Fibroblast of villous mesenchyme (primary cell): ENCODE results near the gene ADD3. TPM values are rescaled to one million over a fixed set of nuclear protein-coding genes. Genes with fewer than 3 reads are reported as not detected.

Experiments
- DNase-seq: peaks from one replicate; pipeline ENCODE4 v3.0.0-alpha.2; 2010; ENCODE audit warnings: low read depth
- H3K4me3 ChIP-seq: 2 replicates; pipeline ENCODE4 v1.5.1; 2011; ENCODE audit warnings: low read depth, mild to moderate bottlenecking, low read length
- total RNA-seq: library from RNA; depleted of rRNA; stranded (reverse); fragments of >200 nt; gene quantifications from 2 replicates; pipeline ENCODE4 v1.2.3, GENCODE V29; 2012
- TF ChIP-seq, protein P1 (sequence below): IDR thresholded peaks from 2 replicates; pipeline ENCODE4 v1.5.1; 2012; ENCODE audit warnings: low read depth, mild to moderate bottlenecking, low read length; ENCODE audit not compliant: insufficient read depth

ADD3 gene
- total RNA-seq, 1 donor, result 97.6 TPM

DNA sequence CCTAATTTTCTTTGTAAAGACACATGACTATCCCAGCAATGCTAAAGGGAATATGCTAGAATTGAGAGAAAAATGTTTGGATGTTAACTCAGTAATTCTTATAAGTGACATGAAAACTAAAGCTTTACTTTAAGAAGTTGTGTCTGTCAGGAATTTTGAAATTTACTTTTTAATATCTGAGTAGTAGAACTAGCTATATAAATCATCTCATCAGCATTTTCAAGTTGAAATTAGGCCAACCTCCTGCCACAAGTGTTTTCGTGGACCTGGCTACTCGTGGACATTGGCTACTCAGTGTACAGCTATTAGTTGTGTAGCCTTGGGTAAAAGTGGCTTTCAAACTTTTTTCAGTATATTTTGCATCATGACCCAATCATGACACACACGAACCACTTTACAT lies 70.5 kb downstream of the ADD3 start:
- TF ChIP-seq, protein P1, sequence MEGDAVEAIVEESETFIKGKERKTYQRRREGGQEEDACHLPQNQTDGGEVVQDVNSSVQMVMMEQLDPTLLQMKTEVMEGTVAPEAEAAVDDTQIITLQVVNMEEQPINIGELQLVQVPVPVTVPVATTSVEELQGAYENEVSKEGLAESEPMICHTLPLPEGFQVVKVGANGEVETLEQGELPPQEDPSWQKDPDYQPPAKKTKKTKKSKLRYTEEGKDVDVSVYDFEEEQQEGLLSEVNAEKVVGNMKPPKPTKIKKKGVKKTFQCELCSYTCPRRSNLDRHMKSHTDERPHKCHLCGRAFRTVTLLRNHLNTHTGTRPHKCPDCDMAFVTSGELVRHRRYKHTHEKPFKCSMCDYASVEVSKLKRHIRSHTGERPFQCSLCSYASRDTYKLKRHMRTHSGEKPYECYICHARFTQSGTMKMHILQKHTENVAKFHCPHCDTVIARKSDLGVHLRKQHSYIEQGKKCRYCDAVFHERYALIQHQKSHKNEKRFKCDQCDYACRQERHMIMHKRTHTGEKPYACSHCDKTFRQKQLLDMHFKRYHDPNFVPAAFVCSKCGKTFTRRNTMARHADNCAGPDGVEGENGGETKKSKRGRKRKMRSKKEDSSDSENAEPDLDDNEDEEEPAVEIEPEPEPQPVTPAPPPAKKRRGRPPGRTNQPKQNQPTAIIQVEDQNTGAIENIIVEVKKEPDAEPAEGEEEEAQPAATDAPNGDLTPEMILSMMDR, result no peak
- no peak for DNase-seq
- H3K4me3 ChIP-seq, result no peak overlapping the region

DNA sequence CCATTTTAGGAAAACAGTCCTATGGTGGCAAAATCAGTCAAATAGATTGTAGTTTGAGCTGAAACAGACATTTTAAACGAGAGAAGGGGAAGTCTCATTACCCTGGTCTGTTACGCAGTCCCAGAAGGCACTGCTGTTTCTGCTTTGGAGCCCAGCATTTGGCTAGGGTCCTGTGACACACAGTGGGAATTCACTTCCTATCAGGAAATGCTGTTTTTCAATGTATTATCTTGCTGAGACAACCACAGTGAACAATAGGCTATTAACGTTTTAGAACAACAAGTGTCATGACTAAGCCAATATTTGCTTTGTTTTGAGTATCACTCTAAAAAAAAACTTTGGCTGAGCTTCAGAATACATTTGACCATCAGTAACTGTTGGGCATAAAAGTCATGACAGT lies 74.1 kb downstream of the ADD3 start:
- H3K4me3 ChIP-seq, result no peak overlapping the region
- DNase-seq, result no peak
- TF ChIP-seq, protein P1, result no peak

DNA sequence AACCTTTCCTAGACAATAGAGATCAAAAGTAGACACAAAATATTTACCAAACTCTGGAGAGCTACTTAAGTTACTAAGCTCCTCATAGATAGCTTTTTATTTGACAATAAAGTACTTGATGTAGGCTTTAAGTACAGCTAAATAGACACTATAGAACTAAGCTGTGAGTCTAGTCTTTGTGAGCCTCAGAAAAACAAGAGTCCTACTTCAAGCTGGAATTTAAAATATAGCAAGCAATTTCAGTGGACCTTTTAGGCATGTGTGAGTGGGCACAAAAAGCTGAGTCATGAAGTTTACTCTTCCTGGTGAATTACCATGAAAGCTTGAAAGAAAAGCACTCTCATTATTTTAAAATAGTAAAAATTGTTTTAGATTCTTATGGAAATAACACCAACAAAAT lies 76.1 kb downstream of the ADD3 start:
- H3K4me3 ChIP-seq, result no peak overlapping the region
- TF ChIP-seq, protein P1, result no peak
- DNase-seq, result peak; percentile 43

DNA sequence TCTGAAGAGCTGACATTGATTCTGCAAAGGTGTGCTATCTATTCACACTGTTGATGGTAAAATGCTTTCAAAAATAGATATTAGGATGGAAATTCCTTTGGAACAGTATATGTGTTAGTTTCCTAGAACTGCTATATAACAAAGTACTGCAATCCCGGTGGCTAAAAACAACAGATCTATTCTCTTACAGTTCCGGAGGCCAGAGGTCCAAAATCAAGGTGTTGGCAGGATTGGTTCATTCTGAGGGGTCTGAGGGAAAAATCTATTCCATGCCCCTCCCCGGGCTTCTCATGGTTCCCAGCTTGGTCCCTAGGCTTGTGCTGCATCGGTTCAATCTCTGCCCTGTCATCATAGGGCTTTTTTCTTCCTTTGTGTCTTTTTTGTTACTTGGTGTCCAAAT lies 79.9 kb downstream of the ADD3 start:
- no peak overlapping the region for H3K4me3 ChIP-seq
- TF ChIP-seq, protein P1, result no peak
- no peak for DNase-seq

DNA sequence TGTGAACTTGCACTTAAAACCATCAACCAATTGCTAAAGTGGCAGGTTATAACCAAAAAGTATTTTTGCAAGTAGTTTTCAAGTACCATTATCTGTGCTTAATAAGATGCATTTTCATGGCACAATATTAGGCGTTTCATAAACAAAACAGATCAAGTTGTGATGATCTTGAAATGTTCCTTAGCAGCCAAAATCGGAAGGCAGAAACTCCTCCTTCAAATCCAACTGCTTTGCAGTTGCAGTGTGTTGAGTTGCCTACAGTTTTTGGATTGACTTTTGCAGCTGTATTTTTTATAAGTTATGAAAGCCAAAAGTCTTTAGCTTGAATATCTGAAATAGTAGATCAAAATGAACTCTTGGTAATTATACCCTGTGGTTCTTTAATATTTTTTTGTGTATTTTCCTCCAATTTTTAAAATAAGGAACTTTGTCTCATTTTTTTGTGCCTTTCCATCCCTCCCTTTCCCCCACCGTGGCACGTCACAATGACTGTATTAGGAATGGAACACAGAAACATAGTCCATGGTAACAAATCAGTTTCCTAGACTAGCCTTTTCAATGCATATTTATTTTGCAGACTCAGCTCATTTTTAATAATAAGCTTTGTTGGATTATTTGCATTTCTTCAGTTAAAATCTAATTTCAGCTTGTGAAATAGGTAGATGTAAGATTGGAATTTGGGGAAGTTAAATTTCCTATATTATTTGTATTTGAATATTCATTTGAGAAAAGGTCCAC lies 80.8 kb downstream of the ADD3 start:
- TF ChIP-seq, protein P1, result no peak
- H3K4me3 ChIP-seq, result no peak overlapping the region
- DNase-seq, result no peak

DNA sequence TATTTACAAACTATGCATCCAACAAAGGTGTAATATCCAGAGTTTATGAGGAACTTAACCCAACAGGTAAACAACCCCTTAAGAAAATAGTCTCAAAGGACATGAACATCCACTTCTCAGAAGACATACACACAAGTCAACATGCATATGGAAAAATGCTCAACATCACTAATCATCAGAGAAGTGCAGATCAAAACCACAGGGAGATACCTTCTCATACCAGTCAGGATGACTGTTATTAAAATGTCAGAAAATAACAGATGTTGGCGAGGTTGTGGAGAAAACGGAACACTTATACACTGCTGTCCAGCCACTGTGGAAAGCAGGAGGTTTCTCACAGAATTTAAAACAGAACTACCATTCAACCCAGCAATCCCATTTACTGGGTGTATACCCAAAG lies 84.0 kb downstream of the ADD3 start:
- DNase-seq, result no peak
- TF ChIP-seq, protein P1, result no peak
- no peak overlapping the region for H3K4me3 ChIP-seq

DNA sequence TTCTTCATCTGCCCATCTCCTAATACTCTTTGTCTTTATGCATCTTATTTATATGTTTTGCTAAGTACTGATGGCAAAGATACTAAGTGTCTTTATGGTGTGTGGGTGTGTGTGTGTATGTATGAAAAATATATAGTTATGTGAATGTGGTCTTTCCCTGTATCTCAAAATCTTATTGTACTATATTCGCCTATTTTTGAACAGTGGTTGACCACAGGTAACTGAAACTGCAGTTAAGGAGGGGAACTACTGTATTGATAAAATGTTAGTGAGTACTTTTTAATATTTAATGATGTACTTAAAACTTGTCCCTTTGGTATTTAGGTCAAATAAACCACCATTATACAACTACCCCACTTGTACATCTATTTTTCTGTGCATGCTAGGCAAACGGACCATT lies 85.9 kb downstream of the ADD3 start:
- DNase-seq, result no peak
- no peak overlapping the region for H3K4me3 ChIP-seq
- TF ChIP-seq, protein P1, result no peak
